NOMO-1 treated with DMSO at 0.1 percent for 48 hours (cell line): ENCODE results near the gene ZNF839.
"Not testable (repeated sequence)": the region's sequence is repeated elsewhere in the genome, so short reads cannot be mapped to it uniquely, and the experiment has no call there.

ENCODE experiments used
- DNase-seq: peaks from one replicate; lab custom pipeline; 2025; ENCODE audit not compliant: unreplicated experiment; lab: John Stamatoyannopoulos, UW

The ZNF839 gene

DNA sequence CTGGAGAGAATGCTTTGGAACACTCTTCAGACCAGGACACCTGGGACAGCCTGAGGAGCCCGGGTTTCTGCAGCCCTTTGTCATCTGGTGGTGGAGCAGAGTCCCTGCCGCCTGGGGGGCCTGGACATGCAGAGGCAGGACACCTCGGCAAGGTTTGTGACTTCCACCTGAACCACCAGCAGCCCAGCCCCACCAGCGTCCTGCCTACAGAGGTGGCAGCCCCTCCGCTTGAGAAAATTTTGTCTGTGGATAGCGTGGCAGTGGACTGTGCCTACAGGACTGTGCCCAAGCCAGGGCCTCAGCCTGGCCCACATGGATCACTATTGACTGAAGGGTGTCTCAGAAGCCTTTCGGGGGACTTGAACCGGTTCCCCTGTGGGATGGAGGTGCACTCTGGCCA is 22.0 kb downstream of the ZNF839 start:
- DNase-seq, result no peak

DNA sequence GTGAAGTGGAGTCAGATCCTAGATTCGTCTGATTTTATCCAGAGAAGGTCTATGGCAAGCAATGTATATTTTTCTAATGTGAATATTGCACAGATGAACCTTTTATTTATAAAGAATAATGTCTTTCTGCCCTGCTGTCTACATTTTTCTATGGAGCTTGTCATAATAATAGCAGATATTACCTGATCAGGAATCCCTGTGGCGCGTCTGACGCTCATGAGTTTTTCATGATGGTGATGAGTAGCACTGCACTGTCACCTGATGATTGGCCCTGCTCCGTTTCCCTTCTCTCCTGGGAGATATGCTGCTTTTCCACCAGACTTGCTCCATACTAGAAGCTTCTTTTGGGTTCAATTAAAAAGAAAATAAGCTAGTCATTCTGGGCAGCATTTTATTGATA is 22.7 kb downstream of the ZNF839 start:
- no peak for DNase-seq

GRCh38 chr14:102344084-102344483 is 24.5 kb downstream of the ZNF839 start:
- DNase-seq, result no peak

DNA sequence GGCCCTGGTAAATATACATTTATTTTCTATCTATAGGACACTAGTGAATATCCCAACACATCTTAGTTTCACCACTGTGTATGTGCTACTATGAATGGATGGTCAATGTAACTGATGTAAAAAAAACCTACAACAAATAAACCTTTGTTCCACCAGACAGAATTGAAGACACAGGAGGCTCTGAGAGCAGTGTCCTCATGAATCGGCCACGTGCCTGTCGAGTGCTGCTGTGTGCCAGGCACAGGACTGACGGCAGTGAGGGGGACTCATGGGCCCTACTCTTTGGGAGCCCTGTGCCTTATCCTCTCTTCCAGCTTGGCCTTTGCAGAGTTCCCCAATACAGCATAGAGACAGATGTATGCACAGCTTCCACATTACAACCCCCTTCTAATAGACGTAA is 24.9 kb downstream of the ZNF839 start:
- no peak for DNase-seq

DNA sequence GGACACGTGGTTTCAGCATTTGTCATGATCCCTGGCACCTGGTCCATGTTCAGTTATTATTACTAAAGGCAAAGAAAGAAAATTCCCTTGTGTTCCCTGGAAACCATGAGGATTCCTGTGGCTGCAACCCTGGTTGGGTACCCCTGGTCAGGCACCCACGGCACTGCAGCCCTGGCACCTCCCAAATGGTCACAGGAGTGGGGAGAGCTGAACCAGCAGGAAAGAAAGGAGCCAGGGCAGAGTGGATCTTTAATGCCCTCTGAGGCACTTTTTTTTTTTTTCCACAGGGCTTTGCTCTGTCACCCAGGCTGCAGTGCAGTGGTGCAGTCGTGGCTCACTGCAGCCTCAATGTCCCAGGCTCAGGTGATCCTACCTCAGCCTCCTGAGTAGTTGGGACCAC is 25.7 kb downstream of the ZNF839 start:
- no peak for DNase-seq

- DNase-seq, result no peak
These were observed 27.1 kb downstream of the ZNF839 start for GRCh38 chr14:102346645-102347044.

DNA sequence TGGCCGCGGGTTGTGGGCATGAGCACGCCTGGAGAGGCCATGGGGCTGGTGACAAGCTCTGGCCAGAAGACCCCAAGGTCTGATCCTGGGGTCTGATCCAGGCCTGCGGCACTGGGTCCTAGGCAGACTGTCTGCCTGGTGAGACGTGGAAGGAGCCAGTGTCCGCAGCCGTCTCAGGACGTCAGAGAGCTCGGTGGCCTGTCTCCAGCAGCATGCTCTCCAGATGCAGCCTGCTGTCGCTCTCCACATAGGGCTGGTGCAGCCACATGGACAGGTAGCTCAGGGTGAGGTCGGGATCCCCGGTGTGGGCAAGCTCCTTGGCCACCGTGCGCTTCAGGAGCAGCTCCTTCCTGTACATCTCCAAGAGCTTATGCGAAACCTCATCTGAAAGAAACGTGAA is 28.8 kb downstream of the ZNF839 start:
- DNase-seq, result no peak

DNA sequence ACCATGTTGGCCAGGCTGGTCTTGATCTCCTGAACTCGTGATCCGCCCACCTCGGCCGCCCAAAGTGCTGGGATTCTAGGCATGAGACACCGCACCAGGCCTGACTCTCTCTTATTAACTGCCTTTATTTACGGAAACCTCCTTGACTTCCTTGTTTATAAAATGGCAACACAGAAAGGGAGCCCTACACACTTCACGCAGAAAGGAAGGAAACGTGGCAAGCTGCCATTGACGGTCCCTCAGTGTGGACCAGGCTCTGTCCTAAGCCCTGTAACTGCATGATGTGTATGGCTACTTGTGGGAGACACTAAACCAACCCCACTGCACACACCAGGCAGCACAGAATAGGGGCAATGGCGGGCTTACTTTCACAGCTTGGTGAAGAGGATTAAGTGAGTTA is 31.5 kb downstream of the ZNF839 start:
- no peak for DNase-seq

DNA sequence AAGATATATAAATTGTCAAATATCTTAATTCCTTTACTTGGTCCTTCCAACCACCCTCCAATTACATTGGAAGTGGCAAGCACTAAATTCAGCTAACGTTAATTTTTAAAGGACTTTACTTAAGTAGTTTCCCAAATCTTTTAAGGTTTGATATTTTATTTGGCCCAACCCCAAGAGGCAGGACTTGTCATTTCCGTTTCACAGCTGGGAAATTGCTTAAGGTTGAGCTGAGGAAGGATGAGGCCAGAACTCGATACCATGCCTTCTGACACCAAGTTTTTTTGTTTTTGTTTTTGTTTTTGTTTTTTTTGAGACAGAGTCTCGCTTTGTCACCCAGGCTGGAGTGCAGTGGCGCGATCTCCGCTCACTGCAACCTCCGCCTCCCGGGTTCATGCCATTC is 32.0 kb downstream of the ZNF839 start:
- not testable (repeated sequence) for DNase-seq

- no peak for DNase-seq
These were observed 32.7 kb downstream of the ZNF839 start for GRCh38 chr14:102352213-102352612.

DNA sequence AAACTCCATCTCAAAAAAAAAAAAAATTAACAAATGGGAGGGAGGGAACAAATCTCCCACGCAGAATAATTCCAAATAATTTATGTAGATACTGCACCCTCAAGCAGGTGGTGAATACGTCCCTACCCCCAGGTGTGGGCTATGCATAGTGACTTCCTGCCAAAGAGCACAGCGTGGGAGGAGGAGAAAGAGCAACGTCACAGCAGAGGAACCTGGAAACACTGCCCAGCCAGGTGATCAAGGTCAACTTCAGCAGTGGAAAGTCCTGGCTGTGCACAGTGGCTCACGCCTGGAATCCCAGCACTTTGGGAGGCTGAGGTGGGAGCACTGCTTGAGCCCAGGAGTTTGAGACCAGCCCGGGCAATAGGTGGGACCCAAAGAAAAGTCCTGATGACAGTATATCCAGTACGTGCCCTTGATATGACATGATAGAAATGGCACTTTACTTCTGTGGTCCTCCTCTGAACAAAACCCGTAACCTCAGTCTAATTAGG is 33.6 kb downstream of the ZNF839 start:
- DNase-seq, result no peak

- DNase-seq, result no peak
These were observed 36.7 kb downstream of the ZNF839 start for GRCh38 chr14:102356280-102356679.

DNA sequence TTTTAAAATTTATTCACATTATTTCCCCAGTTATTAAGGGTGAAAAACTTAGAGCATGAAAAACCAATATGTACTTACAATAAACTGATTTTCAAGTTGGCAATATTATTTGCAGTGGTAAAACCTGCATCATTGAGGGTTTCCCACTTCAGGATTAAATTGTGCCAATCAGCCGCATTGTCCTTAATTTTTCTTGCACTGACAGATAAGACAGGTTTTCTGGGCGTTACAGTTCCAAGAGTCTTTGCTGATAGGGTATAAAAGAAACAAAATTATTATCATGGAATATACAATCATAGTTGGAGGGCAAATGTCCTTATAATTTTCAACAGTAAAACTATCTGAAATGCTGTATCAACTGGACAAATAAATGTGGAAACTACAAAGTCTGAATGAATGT is 39.8 kb downstream of the ZNF839 start:
- no peak for DNase-seq

DNA sequence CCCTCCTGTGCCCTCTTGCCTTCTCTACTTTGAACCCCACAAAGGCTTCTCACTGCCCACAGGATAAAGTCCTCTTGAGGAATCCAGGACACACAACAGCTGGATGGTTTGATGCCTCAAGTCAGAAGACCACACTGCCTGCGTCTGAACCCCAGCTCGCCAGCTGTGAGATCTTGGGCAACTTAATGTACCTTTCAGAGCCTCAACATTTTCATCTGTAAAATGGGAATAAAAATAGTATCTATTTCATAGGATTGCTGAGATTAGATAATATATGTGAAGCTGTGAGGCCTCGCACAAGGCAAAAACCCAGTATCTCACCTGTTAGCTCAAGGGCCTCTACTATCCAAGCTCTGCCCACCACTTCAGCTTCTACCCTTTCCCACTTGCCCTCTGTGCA is 40.8 kb downstream of the ZNF839 start:
- no peak for DNase-seq

GRCh38 chr14:102362084-102362483 is 42.5 kb downstream of the ZNF839 start:
- peak; percentile 21 for DNase-seq

GRCh38 chr14:102362545-102363181 is 43.1 kb downstream of the ZNF839 start, which contains the start of the genes CINP and TECPR2:
Gene CINP (minus strand): TSS chr14:102362890. CDS start chr14:102362851, 39 bp downstream.
Gene TECPR2 (plus strand): TSS chr14:102362941. CDS start chr14:102376722, 13,781 bp downstream.
- peak; percentile 93 for DNase-seq

DNA sequence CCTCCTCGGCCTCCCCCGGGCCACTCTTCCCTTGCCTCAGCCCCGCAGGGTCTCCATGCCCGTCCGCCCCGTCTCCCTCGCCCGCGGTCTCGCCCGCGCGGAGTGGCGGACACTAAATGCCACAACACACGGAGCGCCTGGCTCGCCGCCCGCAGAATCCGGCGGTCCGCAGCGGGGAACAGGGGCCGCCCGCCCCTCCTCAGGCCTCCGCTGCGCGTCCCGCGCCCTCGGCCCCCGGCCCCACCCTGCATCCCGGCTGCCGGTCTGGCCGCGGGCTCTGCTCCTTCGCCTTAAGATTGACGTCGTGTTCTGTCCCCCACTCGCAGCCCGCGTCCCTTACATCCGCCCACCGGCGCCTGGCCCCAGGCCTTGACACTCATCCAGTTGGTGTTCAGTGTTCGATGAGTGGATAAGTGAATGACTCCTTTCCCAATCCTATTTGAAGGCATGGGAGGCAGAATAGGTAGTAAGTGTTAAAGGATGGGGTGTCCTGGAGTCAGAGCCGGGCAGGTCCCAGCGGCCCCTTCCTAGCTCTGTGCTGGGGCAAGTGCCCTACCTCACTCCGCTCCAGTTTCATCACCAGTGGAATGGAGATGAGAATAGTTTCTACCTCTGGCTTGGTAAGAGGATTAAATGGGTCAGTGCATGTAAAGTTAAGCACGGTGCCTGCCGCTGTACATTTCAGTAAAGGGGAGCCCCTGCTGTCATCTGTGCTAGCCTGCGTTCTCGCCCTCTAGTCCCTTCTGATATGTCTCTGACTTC is 43.8 kb downstream of the ZNF839 start:
- peak; percentile 4 for DNase-seq

GRCh38 chr14:102370305-102370809 is 50.8 kb downstream of the ZNF839 start:
- DNase-seq, result peak; percentile 96

DNA sequence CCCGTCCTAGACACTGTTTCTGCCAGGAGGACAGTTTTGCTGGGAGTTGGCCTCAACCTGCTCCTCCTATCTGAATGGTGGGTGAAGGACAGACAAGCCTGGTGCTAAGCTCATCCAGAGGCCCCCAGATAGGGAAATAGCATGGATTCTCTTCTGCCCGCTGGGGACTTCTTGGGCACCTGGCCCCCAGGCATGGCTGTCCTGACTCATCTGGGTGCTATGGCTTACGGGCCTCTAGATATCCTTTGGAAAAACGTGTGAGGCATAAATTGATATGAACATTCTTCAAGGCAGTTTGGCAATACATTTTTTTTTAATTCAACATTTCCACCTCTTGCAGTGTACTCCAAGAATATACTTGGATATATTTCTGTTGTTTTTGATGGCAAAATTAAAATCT is 51.8 kb downstream of the ZNF839 start:
- DNase-seq, result no peak

DNA sequence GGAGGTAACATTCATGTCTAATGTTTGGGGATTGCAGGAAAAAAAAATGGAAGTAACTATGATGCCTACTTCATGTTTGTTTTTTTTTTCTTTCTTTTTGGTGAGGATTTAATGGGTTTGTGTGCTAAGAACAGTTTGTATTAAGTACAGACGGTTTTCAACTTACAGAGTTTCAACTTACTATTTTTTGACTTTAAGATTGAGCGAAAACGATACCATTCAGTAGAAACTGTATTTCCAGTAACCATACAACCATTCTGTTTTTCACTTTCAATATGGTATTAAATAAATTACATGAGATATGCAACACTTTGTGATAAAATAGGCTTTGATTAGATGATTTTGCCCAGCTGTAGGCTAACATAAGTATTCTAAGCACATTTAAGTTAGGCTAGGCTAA is 53.6 kb downstream of the ZNF839 start:
- DNase-seq, result no peak

GRCh38 chr14:102374264-102374663 is 54.7 kb downstream of the ZNF839 start:
- DNase-seq, result no peak

GRCh38 chr14:102375119-102375518 is 55.6 kb downstream of the ZNF839 start:
- DNase-seq, result no peak
